ENCODE results near the gene OTOG.

OTOG gene

DNA sequence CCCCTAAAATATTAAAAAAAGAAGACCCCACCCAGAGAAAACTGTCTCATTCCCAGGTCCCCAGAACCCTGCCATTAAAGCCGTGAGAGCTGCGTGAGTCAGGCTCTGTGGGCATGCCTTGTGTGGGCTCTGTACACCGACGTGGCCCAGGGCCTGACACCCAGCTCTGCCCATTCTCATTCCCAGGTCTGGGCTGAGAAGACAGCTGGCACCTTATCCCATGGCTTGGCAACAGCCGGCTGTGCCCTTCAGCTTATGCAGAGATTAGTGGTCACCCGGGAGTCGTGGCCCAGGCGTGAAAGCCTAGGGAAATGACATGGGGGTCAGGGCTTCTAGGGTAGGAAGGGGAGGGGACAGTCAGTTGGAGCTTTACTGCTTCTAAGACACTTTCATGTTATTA is 31.9 kb downstream of the OTOG start:
- H3K4me3 ChIP-seq (ENCODE audit: low read depth, low read length), result no peak overlapping the region
- ChIA-PET CTCF (interaction anchor here (0.8 to 1.1 kb wide), 2 partner anchors 51 to 150 kb away, joined by 3 to 4 read pairs; no protein-coding TSS in a partner anchor), POLR2A (no interaction called here)
- TF ChIP-seq ZBTB48 (tag by site-specific recombination; IDR thresholded peaks at IDR 0.05) (no peak), REPIN1 (tag by site-specific recombination; IDR thresholded peaks at IDR 0.05; ENCODE audit: low read depth) (no peak), SCRT2 (tag by site-specific recombination; IDR thresholded peaks at IDR 0.05) (no peak), GLIS1 (tag by site-specific recombination; IDR thresholded peaks at IDR 0.05) (no peak), ZBTB44 (tag by site-specific recombination; IDR thresholded peaks at IDR 0.05) (no peak), ZNF426 (tag by site-specific recombination; IDR thresholded peaks at IDR 0.05) (no peak), ZNF157 (tag by site-specific recombination; IDR thresholded peaks at IDR 0.05) (no peak), INSM2 (tag by site-specific recombination; IDR thresholded peaks at IDR 0.05) (no peak), ZNF624 (tag by site-specific recombination; IDR thresholded peaks at IDR 0.05) (no peak), ZNF529 (tag by site-specific recombination; IDR thresholded peaks at IDR 0.05; ENCODE audit: insufficient replicate concordance) (no peak), ZNF114 (tag by site-specific recombination; IDR thresholded peaks at IDR 0.05) (no peak), ZNF404 (tag by site-specific recombination; IDR thresholded peaks at IDR 0.05) (no peak), ZNF623 (tag by site-specific recombination; IDR thresholded peaks at IDR 0.05) (no peak)
- TF ChIP-seq, protein P1, sequence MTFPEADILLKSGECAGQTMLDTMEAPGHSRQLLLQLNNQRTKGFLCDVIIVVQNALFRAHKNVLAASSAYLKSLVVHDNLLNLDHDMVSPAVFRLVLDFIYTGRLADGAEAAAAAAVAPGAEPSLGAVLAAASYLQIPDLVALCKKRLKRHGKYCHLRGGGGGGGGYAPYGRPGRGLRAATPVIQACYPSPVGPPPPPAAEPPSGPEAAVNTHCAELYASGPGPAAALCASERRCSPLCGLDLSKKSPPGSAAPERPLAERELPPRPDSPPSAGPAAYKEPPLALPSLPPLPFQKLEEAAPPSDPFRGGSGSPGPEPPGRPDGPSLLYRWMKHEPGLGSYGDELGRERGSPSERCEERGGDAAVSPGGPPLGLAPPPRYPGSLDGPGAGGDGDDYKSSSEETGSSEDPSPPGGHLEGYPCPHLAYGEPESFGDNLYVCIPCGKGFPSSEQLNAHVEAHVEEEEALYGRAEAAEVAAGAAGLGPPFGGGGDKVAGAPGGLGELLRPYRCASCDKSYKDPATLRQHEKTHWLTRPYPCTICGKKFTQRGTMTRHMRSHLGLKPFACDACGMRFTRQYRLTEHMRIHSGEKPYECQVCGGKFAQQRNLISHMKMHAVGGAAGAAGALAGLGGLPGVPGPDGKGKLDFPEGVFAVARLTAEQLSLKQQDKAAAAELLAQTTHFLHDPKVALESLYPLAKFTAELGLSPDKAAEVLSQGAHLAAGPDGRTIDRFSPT (tag by site-specific recombination; IDR thresholded peaks at IDR 0.05), result no peak
- TF ChIP-seq, protein P2, sequence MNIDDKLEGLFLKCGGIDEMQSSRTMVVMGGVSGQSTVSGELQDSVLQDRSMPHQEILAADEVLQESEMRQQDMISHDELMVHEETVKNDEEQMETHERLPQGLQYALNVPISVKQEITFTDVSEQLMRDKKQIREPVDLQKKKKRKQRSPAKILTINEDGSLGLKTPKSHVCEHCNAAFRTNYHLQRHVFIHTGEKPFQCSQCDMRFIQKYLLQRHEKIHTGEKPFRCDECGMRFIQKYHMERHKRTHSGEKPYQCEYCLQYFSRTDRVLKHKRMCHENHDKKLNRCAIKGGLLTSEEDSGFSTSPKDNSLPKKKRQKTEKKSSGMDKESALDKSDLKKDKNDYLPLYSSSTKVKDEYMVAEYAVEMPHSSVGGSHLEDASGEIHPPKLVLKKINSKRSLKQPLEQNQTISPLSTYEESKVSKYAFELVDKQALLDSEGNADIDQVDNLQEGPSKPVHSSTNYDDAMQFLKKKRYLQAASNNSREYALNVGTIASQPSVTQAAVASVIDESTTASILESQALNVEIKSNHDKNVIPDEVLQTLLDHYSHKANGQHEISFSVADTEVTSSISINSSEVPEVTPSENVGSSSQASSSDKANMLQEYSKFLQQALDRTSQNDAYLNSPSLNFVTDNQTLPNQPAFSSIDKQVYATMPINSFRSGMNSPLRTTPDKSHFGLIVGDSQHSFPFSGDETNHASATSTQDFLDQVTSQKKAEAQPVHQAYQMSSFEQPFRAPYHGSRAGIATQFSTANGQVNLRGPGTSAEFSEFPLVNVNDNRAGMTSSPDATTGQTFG (tag by site-specific recombination; IDR thresholded peaks at IDR 0.05; ENCODE audit: borderline replicate concordance), result no peak
- TF ChIP-seq, protein P3, sequence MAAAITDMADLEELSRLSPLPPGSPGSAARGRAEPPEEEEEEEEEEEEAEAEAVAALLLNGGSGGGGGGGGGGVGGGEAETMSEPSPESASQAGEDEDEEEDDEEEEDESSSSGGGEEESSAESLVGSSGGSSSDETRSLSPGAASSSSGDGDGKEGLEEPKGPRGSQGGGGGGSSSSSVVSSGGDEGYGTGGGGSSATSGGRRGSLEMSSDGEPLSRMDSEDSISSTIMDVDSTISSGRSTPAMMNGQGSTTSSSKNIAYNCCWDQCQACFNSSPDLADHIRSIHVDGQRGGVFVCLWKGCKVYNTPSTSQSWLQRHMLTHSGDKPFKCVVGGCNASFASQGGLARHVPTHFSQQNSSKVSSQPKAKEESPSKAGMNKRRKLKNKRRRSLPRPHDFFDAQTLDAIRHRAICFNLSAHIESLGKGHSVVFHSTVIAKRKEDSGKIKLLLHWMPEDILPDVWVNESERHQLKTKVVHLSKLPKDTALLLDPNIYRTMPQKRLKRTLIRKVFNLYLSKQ (tag by site-specific recombination; IDR thresholded peaks at IDR 0.05; ENCODE audit: borderline replicate concordance), result no peak
- H3K27ac ChIP-seq (ENCODE audit: extremely low read depth, low read depth, low read length), result no peak overlapping the region
- no peaks in the 10 kb centered on the region for H3K4me1 ChIP-seq (ENCODE audit: control insufficient read depth, insufficient read depth, low read length)
- no peaks in the 10 kb centered on the region for H3K36me3 ChIP-seq (ENCODE audit: control insufficient read depth in 2 of 2, insufficient read depth in 1 of 2, low read length in 2 of 2)
- H3K9me3 ChIP-seq (ENCODE audit: control insufficient read depth, insufficient read depth, low read depth, low read length), result no peaks in the 10 kb centered on the region

Data from HEK293 (cell line).